GM23338 (cell line): ENCODE results near the gene UMODL1. TPM values are rescaled to one million over a fixed set of nuclear protein-coding genes. Genes with fewer than 3 reads are reported as not detected.

Experiments used
- ATAC-seq: fragments of 200-7000 bp; cut with Tn5 transposase; 3 replicates; pipeline ENCODE4 v1.9.1; 2020
- DNase-seq: peaks from one replicate; pipeline ENCODE4 v3.0.0-alpha.2; 2015; ENCODE audit warnings: low spot score
- H2AFZ ChIP-seq: fragments of 200-600 bp; sonication (generic); 2 replicates; pipeline ENCODE4 v1.8.0; 2016; ENCODE audit warnings: antibody characterized with exemption, mild to moderate bottlenecking, moderate library complexity
- H3F3A ChIP-seq: fragments of 200-600 bp; sonication (generic); replicated peaks from 2 replicates; pipeline ENCODE4 v1.8.0; 2017; ENCODE audit warnings: antibody characterized with exemption, mixed run types, low read depth
- H3K27ac ChIP-seq: fragments of 200-600 bp; sonication (generic); 2 replicates; pipeline ENCODE4 v1.6.1; 2016; ENCODE audit warnings: low read depth
- H3K27me3 ChIP-seq: fragments of 200-600 bp; sonication (generic); 2 replicates; pipeline ENCODE4 v1.8.0; 2016; ENCODE audit warnings: mild to moderate bottlenecking, mixed run types, moderate library complexity; ENCODE audit not compliant: insufficient read depth
- H3K36me3 ChIP-seq: fragments of 200-600 bp; sonication (generic); 2 replicates; pipeline ENCODE4 v1.8.0; 2016; ENCODE audit warnings: mild to moderate bottlenecking; ENCODE audit not compliant: insufficient read depth
- H3K4me1 ChIP-seq: fragments of 200-600 bp; sonication (generic); 2 replicates; pipeline ENCODE4 v1.8.0; 2016; ENCODE audit warnings: mild to moderate bottlenecking, moderate library complexity; ENCODE audit not compliant: insufficient read depth
- H3K4me2 ChIP-seq: fragments of 200-600 bp; sonication (generic); 2 replicates; pipeline ENCODE4 v1.7.1; 2017; ENCODE audit warnings: mixed run types
- H3K4me3 ChIP-seq: fragments of 200-600 bp; sonication (generic); 2 replicates; pipeline ENCODE4 v1.6.1; 2016; ENCODE audit warnings: mixed run types
- H3K79me2 ChIP-seq: fragments of 200-600 bp; sonication (generic); replicated peaks from 2 replicates; pipeline ENCODE4 v1.8.0; 2017; ENCODE audit warnings: mild to moderate bottlenecking; ENCODE audit not compliant: insufficient read depth
- H3K9me2 ChIP-seq: fragments of 200-600 bp; sonication (generic); 2 replicates; pipeline ENCODE4 v1.8.0; 2017; ENCODE audit not compliant: insufficient read depth
- H4K20me1 ChIP-seq: fragments of 200-600 bp; sonication (generic); replicated peaks from 2 replicates; pipeline ENCODE4 v1.8.0; 2017; ENCODE audit warnings: mild to moderate bottlenecking; ENCODE audit not compliant: insufficient read depth
- H3K27ac Mint-ChIP-seq: 2 replicates; pipeline ENCODE4 v1.8.0; 2020; ENCODE audit warnings: inconsistent platforms, mild to moderate bottlenecking, moderate library complexity, mixed read lengths
- H3K27me3 Mint-ChIP-seq: 3 replicates; pipeline ENCODE4 v1.8.0; 2022; ENCODE audit warnings: low read depth, mild to moderate bottlenecking, moderate library complexity, mixed read lengths, inconsistent platforms; ENCODE audit not compliant: insufficient read depth, poor library complexity
- H3K36me3 Mint-ChIP-seq: 3 replicates; pipeline ENCODE4 v1.8.0; 2021; ENCODE audit warnings: low read depth, mild to moderate bottlenecking, inconsistent platforms, moderate library complexity, mixed read lengths
- H3K4me1 Mint-ChIP-seq: 3 replicates; pipeline ENCODE4 v1.8.0; 2020; ENCODE audit warnings: mild to moderate bottlenecking, inconsistent platforms, mixed read lengths
- H3K4me3 Mint-ChIP-seq: 3 replicates; pipeline ENCODE4 v1.8.0; 2021; ENCODE audit warnings: moderate library complexity, mild to moderate bottlenecking, inconsistent platforms, mixed read lengths
- H3K9me3 Mint-ChIP-seq: 3 replicates; pipeline ENCODE4 v1.8.0; 2020; ENCODE audit warnings: moderate library complexity, mild to moderate bottlenecking, inconsistent platforms, mixed read lengths
- CREB1 ChIP-seq: fragments of 250-450 bp; sonication (Bioruptor Pico); IDR thresholded peaks from 2 replicates; pipeline ENCODE4 v1.5.0; 2020; ENCODE audit warnings: low read depth, mild to moderate bottlenecking, moderate library complexity
- CTCF ChIP-seq, 2 experiments: fragments of 200-600 bp in 1 of 2; sonication (generic) in 1 of 2; conservative IDR thresholded peaks; 2 replicates each; pipeline versions ENCODE4 v1.5.1 to v1.6.1; 2016 to 2017; ENCODE audit warnings: antibody characterized with exemption in 2 of 2, low read depth in 2 of 2, mild to moderate bottlenecking in 2 of 2, moderate library complexity in 1 of 2
- ETS1 ChIP-seq: IDR thresholded peaks from 2 replicates; pipeline ENCODE4 v1.6.1; 2016; ENCODE audit warnings: antibody characterized with exemption
- EZH2 ChIP-seq: fragments of 200-600 bp; sonication (generic); IDR thresholded peaks from one replicate; pipeline ENCODE4 v1.8.0; 2017; ENCODE audit warnings: antibody characterized with exemption, mild to moderate bottlenecking, low read depth; ENCODE audit not compliant: unreplicated experiment
- EZH2phosphoT487 ChIP-seq: fragments of 200-600 bp; sonication (generic); IDR thresholded peaks from one replicate; pipeline ENCODE4 v1.8.1; 2018; ENCODE audit warnings: antibody characterized with exemption; ENCODE audit not compliant: unreplicated experiment
- JUNB ChIP-seq: IDR thresholded peaks from one replicate; pipeline ENCODE4 v1.6.1; 2016; ENCODE audit warnings: antibody characterized with exemption; ENCODE audit not compliant: unreplicated experiment
- NANOG ChIP-seq: IDR thresholded peaks from 2 replicates; pipeline ENCODE4 v1.6.1; 2016; ENCODE audit warnings: antibody characterized with exemption, borderline replicate concordance
- POLR2AphosphoS5 ChIP-seq: IDR thresholded peaks from 2 replicates; pipeline ENCODE4 v1.6.1; 2016; ENCODE audit warnings: antibody characterized with exemption, low read depth
- REST ChIP-seq: IDR thresholded peaks from one replicate; pipeline ENCODE4 v1.6.1; 2018; ENCODE audit warnings: antibody characterized with exemption; ENCODE audit not compliant: unreplicated experiment
- STAT1 ChIP-seq: IDR thresholded peaks from one replicate; pipeline ENCODE4 v1.6.1; 2016; ENCODE audit warnings: antibody characterized with exemption; ENCODE audit not compliant: unreplicated experiment
- ZNF114 ChIP-seq: fragments of 250-450 bp; sonication (Bioruptor Pico); IDR thresholded peaks from 2 replicates; pipeline ENCODE4 v1.5.0; 2020; ENCODE audit warnings: mild to moderate bottlenecking, moderate library complexity
- ZNF462 ChIP-seq: fragments of 250-450 bp; sonication (Bioruptor Pico); IDR thresholded peaks from 2 replicates; pipeline ENCODE4 v1.5.0; 2020; ENCODE audit warnings: mild to moderate bottlenecking, moderate library complexity
- polyA plus RNA-seq: library from polyadenylated mRNA; unstranded; fragments of >200 nt; fragmentation: Nextera tagmentation; extraction: Ambion mirVana; gene quantifications from 2 replicates; pipeline ENCODE4 v1.2.1, GENCODE V29; 2016
- total RNA-seq: library from RNA; depleted of rRNA; stranded (reverse); fragments of >200 nt; shearing (Covaris generic); gene quantifications from 2 replicates; pipeline ENCODE4 v1.2.3, GENCODE V29; 2014

The UMODL1 gene
- total and polyA plus RNA-seq, 2 experiments from 2014 or later, result not detected

GRCh38 chr21:42037943-42038342 is 33.2 kb upstream of the UMODL1 start:
- no peaks in the 10 kb centered on the region for H3F3A ChIP-seq
- H3K4me1 ChIP-seq, result no peaks in the 10 kb centered on the region
- H3K9me2 ChIP-seq, result no peaks in the 10 kb centered on the region
- no peaks in the 10 kb centered on the region for H3K27me3 ChIP-seq
- no peak overlapping the region for H3K4me3 ChIP-seq
- Mint-ChIP-seq H3K27ac (no peak overlapping the region), H3K4me1 (peaks cover 2% of the 10 kb centered on the region; the same call in 1 of the 3 replicates), H3K9me3 (peaks cover 3% of the 10 kb centered on the region), H3K4me3 (no peak overlapping the region), H3K27me3 (peaks cover 20% of the 10 kb centered on the region), H3K36me3 (no peaks in the 10 kb centered on the region)
- H3K4me2 ChIP-seq, result no peak overlapping the region
- DNase-seq (no peak), ATAC-seq (no peak)
- H4K20me1 ChIP-seq, result no peaks in the 10 kb centered on the region
- H3K36me3 ChIP-seq, result no peaks in the 10 kb centered on the region
- H3K79me2 ChIP-seq, result no peaks in the 10 kb centered on the region
- TF ChIP-seq REST (no peak), CREB1 (no peak), EZH2phosphoT487 (no peak), EZH2 (no peak), STAT1 (no peak), ETS1 (no peak), JUNB (no peak), POLR2AphosphoS5 (no peak), NANOG (no peak), CTCF (conservative IDR thresholded peaks at IDR 0.05; ENCODE audit: low read depth in 2 of 2) (no peak), ZNF114 (CRISPR knock-in tag) (no peak), ZNF462 (no peak)
- H3K27ac ChIP-seq, result no peak overlapping the region
- H2AFZ ChIP-seq, result no peak overlapping the region
